ENCODE data around the gene COX6A1. TPM values are rescaled to one million over a fixed set of nuclear protein-coding genes. Genes with fewer than 3 reads are reported as not detected.

COX6A1 gene
- total RNA-seq, 1 donor from 2014 or later, result 296 TPM

- Mint-ChIP-seq H3K4me1 (peaks cover 8% of the 10 kb centered on the region), H3K4me3 (no peak overlapping the region), H3K27ac (no peak overlapping the region), H3K9me3 (no peaks in the 10 kb centered on the region), H3K27me3 (ENCODE audit: insufficient read depth, low read depth) (peaks cover 3% of the 10 kb centered on the region), H3K36me3 (peaks cover 16% of the 10 kb centered on the region)
- H3K9me3 ChIP-seq (ENCODE audit: low read depth), result no peaks in the 10 kb centered on the region
- H3K4me2 ChIP-seq, result no peak overlapping the region
- H3F3A ChIP-seq (ENCODE audit: low read depth), result no peaks in the 10 kb centered on the region
- no peaks in the 10 kb centered on the region for H3K4me1 ChIP-seq
- TF ChIP-seq EZH2 (IDR thresholded peaks at IDR 0.05), result no peak
- no peak for TF ChIP-seq EZH2phosphoT487 (IDR thresholded peaks at IDR 0.05)
- no peak for TF ChIP-seq CTCF (IDR thresholded peaks at IDR 0.05)
- no peaks in the 10 kb centered on the region for H3K79me2 ChIP-seq (ENCODE audit: low read depth)
- no peaks in the 10 kb centered on the region for H4K20me1 ChIP-seq (ENCODE audit: low read depth)
- no peak for DNase-seq (ENCODE audit: low spot score)
- no peak overlapping the region for H2AFZ ChIP-seq (replicated peaks)
- no peak overlapping the region for H3K27ac ChIP-seq
- H3K36me3 ChIP-seq, result no peaks in the 10 kb centered on the region
- no peaks in the 10 kb centered on the region for H3K27me3 ChIP-seq
- no peak overlapping the region for H3K9ac ChIP-seq
- no peak overlapping the region for H3K4me3 ChIP-seq
These were observed 50.2 kb downstream of the COX6A1 start for GRCh38 chr12:120488057-120488640.

- H3K4me1 ChIP-seq, result no peaks in the 10 kb centered on the region
- Mint-ChIP-seq H3K9me3 (no peaks in the 10 kb centered on the region), H3K27ac (no peak overlapping the region), H3K36me3 (peaks cover 16% of the 10 kb centered on the region), H3K4me3 (no peak overlapping the region), H3K27me3 (ENCODE audit: insufficient read depth, low read depth) (peaks cover under 1% of the 10 kb centered on the region), H3K4me1 (peaks cover 8% of the 10 kb centered on the region)
- H3K27ac ChIP-seq, result no peak overlapping the region
- no peaks in the 10 kb centered on the region for H3K9me3 ChIP-seq (ENCODE audit: low read depth)
- H3F3A ChIP-seq (ENCODE audit: low read depth), result no peaks in the 10 kb centered on the region
- H3K4me2 ChIP-seq, result no peak overlapping the region
- peaks cover 1% of the 10 kb centered on the region for H3K79me2 ChIP-seq (ENCODE audit: low read depth)
- no peaks in the 10 kb centered on the region for H3K27me3 ChIP-seq
- no peaks in the 10 kb centered on the region for H3K36me3 ChIP-seq
- no peaks in the 10 kb centered on the region for H4K20me1 ChIP-seq (ENCODE audit: low read depth)
- no peak for DNase-seq (ENCODE audit: low spot score)
- H3K9ac ChIP-seq, result no peak overlapping the region
- H3K4me3 ChIP-seq, result no peak overlapping the region
- no peak overlapping the region for H2AFZ ChIP-seq (replicated peaks)
- TF ChIP-seq CTCF (IDR thresholded peaks at IDR 0.05) (no peak), EZH2 (IDR thresholded peaks at IDR 0.05) (no peak), EZH2phosphoT487 (IDR thresholded peaks at IDR 0.05) (no peak)
These were observed 51.1 kb downstream of the COX6A1 start for GRCh38 chr12:120489018-120489417.

- no peak overlapping the region for H3K4me3 Mint-ChIP-seq
- no peaks in the 10 kb centered on the region for H3K9me3 Mint-ChIP-seq
- Histone ChIP-seq H3K79me2 (ENCODE audit: low read depth) (peaks cover 6% of the 10 kb centered on the region), H3F3A (ENCODE audit: low read depth) (peaks cover 10% of the 10 kb centered on the region), H3K4me1 (no peaks in the 10 kb centered on the region), H3K27me3 (no peaks in the 10 kb centered on the region), H3K9ac (no peak overlapping the region), H3K36me3 (no peaks in the 10 kb centered on the region), H2AFZ (replicated peaks) (no peak overlapping the region), H3K27ac (no peak overlapping the region), H3K4me3 (no peak overlapping the region), H4K20me1 (ENCODE audit: low read depth) (no peaks in the 10 kb centered on the region), H3K4me2 (no peak overlapping the region), H3K9me3 (ENCODE audit: low read depth) (no peaks in the 10 kb centered on the region)
- peaks cover 16% of the 10 kb centered on the region for H3K36me3 Mint-ChIP-seq
- peak overlapping the region; percentile 12 for H3K27ac Mint-ChIP-seq
- peaks cover 17% of the 10 kb centered on the region for H3K4me1 Mint-ChIP-seq
- H3K27me3 Mint-ChIP-seq (ENCODE audit: insufficient read depth, low read depth), result no peaks in the 10 kb centered on the region
- TF ChIP-seq EZH2 (IDR thresholded peaks at IDR 0.05) (no peak), CTCF (IDR thresholded peaks at IDR 0.05) (no peak), EZH2phosphoT487 (IDR thresholded peaks at IDR 0.05) (no peak)
- no peak for DNase-seq (ENCODE audit: low spot score)
These were observed 52.4 kb downstream of the COX6A1 start for GRCh38 chr12:120490325-120490724.

Other genes starting within 250 kb of the COX6A1 start
- gene GCN1, start 243.4 kb upstream of the COX6A1 start, total RNA-seq (ENCODE audit: low replicate concordance), result 60.9 and 74.3 TPM in 2 replicates
- 7,069 and 9,364 TPM in 2 replicates for gene RPLP0, start 237.0 kb upstream of the COX6A1 start, total RNA-seq (ENCODE audit: low replicate concordance)
- gene PXN, start 172.4 kb upstream of the COX6A1 start, total RNA-seq (ENCODE audit: low replicate concordance), result 8.2 and 19.3 TPM in 2 replicates
- gene RNU4-2, start 146.2 kb upstream of the COX6A1 start, total RNA-seq (ENCODE audit: low replicate concordance), result under 0.01 TPM in 1 of 2 replicates, not detected in the other
- under 0.01 TPM in 2 replicates for gene RNU4-1, start 144.9 kb upstream of the COX6A1 start, total RNA-seq (ENCODE audit: low replicate concordance)
- gene SIRT4, start 135.8 kb upstream of the COX6A1 start, total RNA-seq (ENCODE audit: low replicate concordance), result 3.8 and 6.8 TPM in 2 replicates
- not detected in 2 replicates for gene PLA2G1B, start 110.3 kb upstream of the COX6A1 start, total RNA-seq (ENCODE audit: low replicate concordance)
- gene MSI1, start 68.9 kb upstream of the COX6A1 start, total RNA-seq (ENCODE audit: low replicate concordance), result 40.2 and 48.6 TPM in 2 replicates
- gene TRIAP1, start 8.3 kb downstream of the COX6A1 start, total RNA-seq (ENCODE audit: low replicate concordance), result 47.2 and 72.1 TPM in 2 replicates
- gene GATC, start 8.3 kb downstream of the COX6A1 start, total RNA-seq (ENCODE audit: low replicate concordance), result 21.9 and 29.1 TPM in 2 replicates
- 257 and 273 TPM in 2 replicates for gene SRSF9, start 31.6 kb downstream of the COX6A1 start, total RNA-seq (ENCODE audit: low replicate concordance)
- gene DYNLL1, start 58.0 kb downstream of the COX6A1 start, total RNA-seq (ENCODE audit: low replicate concordance), result 284 and 355 TPM in 2 replicates
- gene COQ5, start 91.0 kb downstream of the COX6A1 start, total RNA-seq (ENCODE audit: low replicate concordance), result 66.7 and 72.7 TPM in 2 replicates
- 75.9 and 131 TPM in 2 replicates for gene RNF10, start 96.2 kb downstream of the COX6A1 start, total RNA-seq (ENCODE audit: low replicate concordance)
- 42.7 and 43.7 TPM in 2 replicates for gene POP5, start 143.3 kb downstream of the COX6A1 start, total RNA-seq (ENCODE audit: low replicate concordance)
- 0.47 and 1.6 TPM in 2 replicates for gene CABP1, start 202.5 kb downstream of the COX6A1 start, total RNA-seq (ENCODE audit: low replicate concordance)
- gene MLEC, start 249.0 kb downstream of the COX6A1 start, total RNA-seq (ENCODE audit: low replicate concordance), result 94.7 and 100 TPM in 2 replicates

All from neural progenitor cell (in vitro differentiated cells).